PC-9 (cell line): Measurements from ENCODE around the gene GAB2. TPM values are rescaled to one million over a fixed set of nuclear protein-coding genes. Genes with fewer than 3 reads are reported as not detected.

Experiments
- BruUV-seq: library from RNA; stranded (reverse); fragments of 400-500 nt; replicated peaks from 2 replicates; lab custom pipeline; 2021; lab: Mats Ljungman, UMichigan
- CTCF ChIA-PET: fragments of 300-600 bp; sonication (Branson Sonifier 250); formaldehyde crosslinking; loops from one replicate; lab custom pipeline; 2022; ENCODE audit warnings: antibody characterized with exemption; lab: Charles Lee
- POLR2A ChIA-PET: fragments of 300-600 bp; sonication (Branson Sonifier 250); formaldehyde crosslinking; loops from one replicate; lab custom pipeline; 2022; ENCODE audit warnings: antibody characterized with exemption; ENCODE audit not compliant: unreplicated experiment; lab: Charles Lee
- DNase-seq, 2 experiments: peaks; one replicate each; pipeline versions ENCODE4 v3.0.0 to v3.0.0-alpha.2; 2015 to 2022; ENCODE audit warnings: mixed read lengths in 1 of 2
- H2AFZ ChIP-seq: fragments of 200-600 bp; sonication (generic); 2 replicates; pipeline ENCODE4 v1.8.1; 2017; ENCODE audit warnings: antibody characterized with exemption
- H3F3A ChIP-seq: fragments of 200-600 bp; sonication (generic); 2 replicates; pipeline ENCODE4 v1.8.1; 2017; ENCODE audit warnings: antibody characterized with exemption, mild to moderate bottlenecking, low read depth; ENCODE audit not compliant: insufficient read depth
- H3K27ac ChIP-seq: fragments of 200-600 bp; sonication (generic); 2 replicates; pipeline ENCODE4 v1.6.1; 2016; ENCODE audit warnings: mixed run types
- H3K27me3 ChIP-seq: fragments of 200-600 bp; sonication (generic); 2 replicates; pipeline ENCODE4 v1.6.1; 2016; ENCODE audit warnings: low read depth, mixed run types; ENCODE audit not compliant: insufficient read depth
- H3K36me3 ChIP-seq: fragments of 200-600 bp; sonication (generic); 2 replicates; pipeline ENCODE4 v1.6.1; 2016; ENCODE audit warnings: low read depth, mixed run types
- H3K4me1 ChIP-seq: fragments of 200-600 bp; sonication (generic); replicated peaks from 2 replicates; pipeline ENCODE4 v1.6.1; 2016; ENCODE audit warnings: mixed run types; ENCODE audit not compliant: insufficient read depth
- H3K4me2 ChIP-seq: fragments of 200-600 bp; sonication (generic); 2 replicates; pipeline ENCODE4 v1.6.1; 2017; ENCODE audit warnings: mixed run types
- H3K4me3 ChIP-seq: fragments of 200-600 bp; sonication (generic); 2 replicates; pipeline ENCODE4 v1.6.1; 2016; ENCODE audit warnings: mixed run types
- H3K79me2 ChIP-seq: fragments of 200-600 bp; sonication (generic); 2 replicates; pipeline ENCODE4 v1.6.1; 2017; ENCODE audit warnings: low read depth, mixed run types
- H3K9me2 ChIP-seq: fragments of 200-600 bp; sonication (generic); 2 replicates; pipeline ENCODE4 v1.8.1; 2017; ENCODE audit warnings: mild to moderate bottlenecking; ENCODE audit not compliant: insufficient read depth
- H3K9me3 ChIP-seq: fragments of 200-600 bp; sonication (generic); 2 replicates; pipeline ENCODE4 v1.8.1; 2016; ENCODE audit warnings: low read depth; ENCODE audit not compliant: insufficient read depth
- H4K20me1 ChIP-seq: fragments of 200-600 bp; sonication (generic); 2 replicates; pipeline ENCODE4 v1.8.1; 2017; ENCODE audit not compliant: insufficient read depth
- CTCF ChIP-seq: fragments of 200-600 bp; sonication (generic); conservative IDR thresholded peaks from 2 replicates; pipeline ENCODE4 v1.6.1; 2017; ENCODE audit warnings: mixed run types, antibody characterized with exemption, mild to moderate bottlenecking, moderate library complexity
- EZH2 ChIP-seq: fragments of 200-600 bp; sonication (generic); IDR thresholded peaks from 2 replicates; pipeline ENCODE4 v1.8.0; 2017; ENCODE audit warnings: antibody characterized with exemption, low read depth
- intact Hi-C: fragments of 100-400 bp; cut with micrococcal nuclease; formaldehyde crosslinking; loops from one replicate; pipeline ENCODE4 v1.10.0; 2022; ENCODE audit not compliant: unreplicated experiment
- total RNA-seq: library from RNA; stranded (reverse); gene quantifications from 2 replicates; pipeline ENCODE4 v1.2.3, GENCODE V29; 2021

Gene GAB2
- total RNA-seq, 1 experiment from 2014 or later: 17.5 TPM

GRCh38 chr11:78241475-78241874 is 176.1 kb downstream of the GAB2 start:
- TF ChIP-seq EZH2: no peak
- no peak for TF ChIP-seq CTCF
- no peak for DNase-seq
- Histone ChIP-seq H3K4me1 (no peaks in the 10 kb centered on the region), H3K27me3 (no peaks in the 10 kb centered on the region), H2AFZ (no peak overlapping the region), H3K4me2 (no peak overlapping the region), H3F3A (no peaks in the 10 kb centered on the region), H3K27ac (no peak overlapping the region), H3K36me3 (no peaks in the 10 kb centered on the region), H3K9me2 (no peaks in the 10 kb centered on the region), H3K9me3 (peaks cover 13% of the 10 kb centered on the region), H3K4me3 (no peak overlapping the region), H3K79me2 (no peaks in the 10 kb centered on the region), H4K20me1 (no peaks in the 10 kb centered on the region)
- intact Hi-C loops: no loop called here
- no TSS peak for BruUV-seq
- CTCF ChIA-PET: no interaction called here
- POLR2A ChIA-PET: no interaction called here

GRCh38 chr11:78239781-78240180 is 177.8 kb downstream of the GAB2 start:
- H3K36me3 ChIP-seq: no peaks in the 10 kb centered on the region
- H3K4me1 ChIP-seq: no peaks in the 10 kb centered on the region
- BruUV-seq: no TSS peak
- H3K27ac ChIP-seq: no peak overlapping the region
- TF ChIP-seq CTCF (no peak), EZH2 (no peak)
- H3K4me3 ChIP-seq: no peak overlapping the region
- no peaks in the 10 kb centered on the region for H3K79me2 ChIP-seq
- H2AFZ ChIP-seq: no peak overlapping the region
- peaks cover 9% of the 10 kb centered on the region; the same call in 1 of the 2 replicates for H3K9me3 ChIP-seq
- CTCF ChIA-PET: interaction anchor here (0.6 kb wide), 1 partner anchor 70 kb away, joined by 6 read pairs; no protein-coding TSS in a partner anchor
- no peak overlapping the region for H3K4me2 ChIP-seq
- intact Hi-C loops: no loop called here
- no peaks in the 10 kb centered on the region for H3K27me3 ChIP-seq
- no peaks in the 10 kb centered on the region for H3F3A ChIP-seq
- POLR2A ChIA-PET: no interaction called here
- H4K20me1 ChIP-seq: no peaks in the 10 kb centered on the region
- no peaks in the 10 kb centered on the region for H3K9me2 ChIP-seq
- DNase-seq: no peak

GRCh38 chr11:78237293-78238046 is 180.2 kb downstream of the GAB2 start:
- no peaks in the 10 kb centered on the region for H3K36me3 ChIP-seq
- no peak for TF ChIP-seq CTCF
- no peak for TF ChIP-seq EZH2
- no TSS peak for BruUV-seq
- no peaks in the 10 kb centered on the region for H3K27me3 ChIP-seq
- DNase-seq: no peak
- H3K79me2 ChIP-seq: no peaks in the 10 kb centered on the region
- peaks cover 9% of the 10 kb centered on the region; the same call in 1 of the 2 replicates for H3K9me3 ChIP-seq
- CTCF ChIA-PET: interaction anchor here (0.6 kb wide), 1 partner anchor 124 kb away, joined by 7 read pairs; no protein-coding TSS in a partner anchor
- H3K9me2 ChIP-seq: no peaks in the 10 kb centered on the region
- no peaks in the 10 kb centered on the region for H3K4me1 ChIP-seq
- POLR2A ChIA-PET: interaction anchor here (0.7 kb wide), 1 partner anchor 551 kb away, joined by 4 read pairs; no protein-coding TSS in a partner anchor
- H4K20me1 ChIP-seq: no peaks in the 10 kb centered on the region
- intact Hi-C loops: no loop called here
- no peak overlapping the region for H3K4me3 ChIP-seq
- H2AFZ ChIP-seq: no peak overlapping the region
- H3K4me2 ChIP-seq: no peak overlapping the region
- H3K27ac ChIP-seq: no peak overlapping the region
- H3F3A ChIP-seq: no peaks in the 10 kb centered on the region
